Breast epithelium (tissue), 4 donors: Measurements from ENCODE around the gene CERS4. TPM values are rescaled to one million over a fixed set of nuclear protein-coding genes. Genes with fewer than 3 reads are reported as not detected.

Experiments used
- DNase-seq, 2 donors: peaks; one replicate each; pipeline ENCODE4 v3.0.0-alpha.2; 2019; ENCODE audit warnings: low spot score in 2 of 2
- H3K27ac ChIP-seq, 2 donors: fragments of 200-600 bp; sonication (generic) in 1 of 2; one replicate each; pipeline ENCODE4 v1.5.1; 2016 to 2019; ENCODE audit warnings: mild to moderate bottlenecking in 1 of 2
- H3K27me3 ChIP-seq, 2 donors: fragments of 200-600 bp; sonication (generic) in 1 of 2; one replicate each; pipeline versions ENCODE4 v1.5.1 to v1.6.0; 2017 to 2019; ENCODE audit warnings: control low read depth in 1 of 2, mild to moderate bottlenecking in 1 of 2
- H3K36me3 ChIP-seq: fragments of 200-600 bp; one replicate; pipeline ENCODE4 v1.5.1; 2019
- H3K4me1 ChIP-seq, 2 donors: fragments of 200-600 bp; sonication (generic); one replicate each; pipeline ENCODE4 v1.5.1; 2016 to 2019; ENCODE audit warnings: control low read depth in 1 of 2
- H3K4me3 ChIP-seq, 3 donors: fragments of 200-600 bp; sonication (generic); 1 replicate in 2 of 3; 2 replicates in 1 of 3; pipeline ENCODE4 v1.5.1; 2016 to 2019; ENCODE audit warnings: mild to moderate bottlenecking in 3 of 3, moderate library complexity in 2 of 3
- H3K9me3 ChIP-seq, 2 donors: fragments of 200-600 bp; sonication (generic) in 1 of 2; one replicate each; pipeline ENCODE4 v1.5.1; 2016 to 2019; ENCODE audit warnings: control low read depth in 1 of 2
- CTCF ChIP-seq, 3 donors: fragments of 450-650 bp; IDR thresholded peaks; one replicate each; pipeline ENCODE4 v1.5.1; 2016 to 2017; ENCODE audit warnings: antibody characterized with exemption in 3 of 3, mild to moderate bottlenecking in 3 of 3, moderate library complexity in 3 of 3
- POLR2A ChIP-seq: fragments of 450-650 bp; IDR thresholded peaks from one replicate; pipeline ENCODE4 v1.6.1; 2016; ENCODE audit warnings: antibody characterized with exemption, mild to moderate bottlenecking, moderate library complexity
- POLR2AphosphoS5 ChIP-seq, 3 donors: sonication (generic); formaldehyde crosslinking; IDR thresholded peaks; one replicate each; pipeline ENCODE4 v1.6.1; 2017; ENCODE audit warnings: antibody characterized with exemption in 3 of 3
- intact Hi-C: fragments of 100-400 bp; cut with DNase I; formaldehyde crosslinking; loops from one replicate; pipeline ENCODE4 v1.15.1; 2023; ENCODE audit warnings: low total_unique reads
- total RNA-seq, 3 donors: library from RNA; depleted of rRNA; stranded (reverse); fragments of >200 nt; gene quantifications; one replicate each; pipeline ENCODE4 v1.1.0, GENCODE V29; 2016

The CERS4 gene
- total RNA-seq, 3 donors from 2014 or later = 26.4 to 141 (median 64.1) TPM

- Histone ChIP-seq H3K4me1 (peaks cover 4 to 11% of the 10 kb centered on the region in 2 donors), H3K27me3 (no peaks in the 10 kb centered on the region), H3K4me3 (peak overlapping the region; percentile 70 to 94 (median 77)), H3K9me3 (no peaks in the 10 kb centered on the region), H3K27ac (peak overlapping the region; percentile 88 to 92), H3K36me3 (no peaks in the 10 kb centered on the region)
- TF ChIP-seq CTCF (IDR thresholded peaks at IDR 0.05) = peak in 1 of 3 donors; percentile 28
- no peak for TF ChIP-seq POLR2A
- DNase-seq = peak in 1 of 2 donors; percentile 73
- intact Hi-C loops = no loop called here
Observed at GRCh38 chr19:8208119-8208921, 850 bp upstream of the CERS4 start.

- intact Hi-C loops = no loop called here
- TF ChIP-seq POLR2AphosphoS5 (IDR thresholded peaks at IDR 0.05) (peak in 2 of 3 donors; percentile 21 to 29), POLR2A (no peak), CTCF (IDR thresholded peaks at IDR 0.05) (no peak)
- DNase-seq = no peak
- Histone ChIP-seq H3K4me3 (peak overlapping the region; percentile 70 to 94 (median 77)), H3K4me1 (peaks cover 4 to 11% of the 10 kb centered on the region in 2 donors), H3K36me3 (no peaks in the 10 kb centered on the region), H3K27ac (peak overlapping the region; percentile 88 to 92), H3K27me3 (no peaks in the 10 kb centered on the region), H3K9me3 (no peaks in the 10 kb centered on the region)
Observed at GRCh38 chr19:8209462-8210378, 550 bp downstream of the CERS4 start.

- intact Hi-C loops = no loop called here
Observed at GRCh38 chr19:8210421-8211101, 1.4 kb downstream of the CERS4 start.

GRCh38 chr19:8212212-8212611 is 3.0 kb downstream of the CERS4 start:
- DNase-seq = no peak
- intact Hi-C loops = no loop called here
- H3K27me3 ChIP-seq = no peaks in the 10 kb centered on the region
- H3K9me3 ChIP-seq = no peaks in the 10 kb centered on the region
- H3K36me3 ChIP-seq = no peaks in the 10 kb centered on the region
- H3K4me1 ChIP-seq = peaks cover 4 to 11% of the 10 kb centered on the region in 2 donors
- no peak overlapping the region for H3K4me3 ChIP-seq
- TF ChIP-seq CTCF (IDR thresholded peaks at IDR 0.05) = no peak
- TF ChIP-seq POLR2AphosphoS5 (IDR thresholded peaks at IDR 0.05) = no peak
- no peak for TF ChIP-seq POLR2A
- H3K27ac ChIP-seq = no peak overlapping the region

More at GRCh38 chr19:8210421-8211101, 1.4 kb downstream of the CERS4 start:
- Histone ChIP-seq H3K36me3 (no peaks in the 10 kb centered on the region), H3K9me3 (no peaks in the 10 kb centered on the region), H3K27me3 (no peaks in the 10 kb centered on the region), H3K4me1 (peaks cover 4 to 11% of the 10 kb centered on the region in 2 donors), H3K27ac (peak overlapping the region; percentile 5 to 88), H3K4me3 (peak overlapping the region; percentile 70 to 94 (median 77))
- no peak for DNase-seq
- TF ChIP-seq POLR2A (no peak), CTCF (IDR thresholded peaks at IDR 0.05) (no peak), POLR2AphosphoS5 (IDR thresholded peaks at IDR 0.05) (no peak)
